ENCODE results near the gene TRAPPC3L.

- TF ChIP-seq FOXM1 (IDR thresholded peaks at IDR 0.05; ENCODE audit: borderline replicate concordance), result no peak
- TF ChIP-seq ZNF384 (IDR thresholded peaks at IDR 0.05), result no peak
- no peak for TF ChIP-seq ELF4 (IDR thresholded peaks at IDR 0.05)
- no peak for TF ChIP-seq BHLHE40 (IDR thresholded peaks at IDR 0.05; ENCODE audit: borderline replicate concordance)
- no peak for TF ChIP-seq ARNT (IDR thresholded peaks at IDR 0.05)
- TF ChIP-seq FOXK2 (IDR thresholded peaks at IDR 0.05), result no peak
- no peak for TF ChIP-seq SP1 (IDR thresholded peaks at IDR 0.05)
- no peak for TF ChIP-seq L3MBTL2 (conservative IDR thresholded peaks at IDR 0.05)
- TF ChIP-seq NFRKB (IDR thresholded peaks at IDR 0.05), result no peak
- TF ChIP-seq PKNOX1 (IDR thresholded peaks at IDR 0.05), result no peak
- TF ChIP-seq CTBP1 (IDR thresholded peaks at IDR 0.05; ENCODE audit: borderline replicate concordance), result no peak
Measured at GRCh38 chr6:116452531-116452930, 93.0 kb downstream of the TRAPPC3L start.

All from HEK293T (cell line).